DOHH2 (cell line): ENCODE data around the gene WEE1.

Source experiments
- EZH2phosphoT487 ChIP-seq: fragments of 200-600 bp; sonication (generic); IDR thresholded peaks from 2 replicates; pipeline ENCODE4 v1.6.1; 2017; ENCODE audit warnings: borderline replicate concordance, mild to moderate bottlenecking, antibody characterized with exemption, low read length, moderate library complexity, mixed read lengths
- TF ChIP-seq, protein P1 (sequence below): fragments of 200-600 bp; sonication (generic); IDR thresholded peaks from one replicate; pipeline ENCODE4 v1.5.1; 2014; ENCODE audit warnings: antibody characterized with exemption, mild to moderate bottlenecking, low read depth, low read length; ENCODE audit not compliant: poor library complexity, severe bottlenecking

DNA sequence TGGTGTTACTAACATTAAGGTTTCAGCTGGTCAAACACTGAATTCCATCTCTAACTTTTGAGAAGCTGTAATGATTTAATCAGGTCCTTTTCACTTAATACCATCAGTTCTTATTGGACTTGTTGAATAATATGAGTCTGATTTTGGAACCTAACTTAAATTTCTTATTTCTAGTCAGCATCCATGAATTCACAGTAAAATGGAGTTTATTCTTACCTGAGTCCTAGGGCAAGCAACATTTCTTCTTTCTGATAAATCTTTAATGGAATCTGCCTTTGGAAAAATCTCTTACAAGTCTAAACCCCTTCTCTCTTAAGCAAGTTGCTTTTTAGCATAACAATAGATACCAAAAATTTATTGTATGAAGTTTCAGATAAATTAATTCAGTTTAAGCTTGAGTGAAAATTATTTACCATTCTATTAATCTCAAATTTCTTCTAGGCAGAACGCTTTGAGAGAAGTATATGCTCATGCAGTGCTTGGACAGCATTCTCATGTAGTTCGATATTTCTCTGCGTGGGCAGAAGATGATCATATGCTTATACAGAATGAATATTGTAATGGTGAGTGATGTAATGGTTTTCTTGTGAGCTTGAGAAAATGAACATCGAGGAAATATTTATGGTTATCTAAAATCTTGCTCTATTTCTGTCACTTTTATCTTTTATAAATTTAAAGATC, 3.4 kb downstream of the WEE1 start:
- TF ChIP-seq, protein P1, sequence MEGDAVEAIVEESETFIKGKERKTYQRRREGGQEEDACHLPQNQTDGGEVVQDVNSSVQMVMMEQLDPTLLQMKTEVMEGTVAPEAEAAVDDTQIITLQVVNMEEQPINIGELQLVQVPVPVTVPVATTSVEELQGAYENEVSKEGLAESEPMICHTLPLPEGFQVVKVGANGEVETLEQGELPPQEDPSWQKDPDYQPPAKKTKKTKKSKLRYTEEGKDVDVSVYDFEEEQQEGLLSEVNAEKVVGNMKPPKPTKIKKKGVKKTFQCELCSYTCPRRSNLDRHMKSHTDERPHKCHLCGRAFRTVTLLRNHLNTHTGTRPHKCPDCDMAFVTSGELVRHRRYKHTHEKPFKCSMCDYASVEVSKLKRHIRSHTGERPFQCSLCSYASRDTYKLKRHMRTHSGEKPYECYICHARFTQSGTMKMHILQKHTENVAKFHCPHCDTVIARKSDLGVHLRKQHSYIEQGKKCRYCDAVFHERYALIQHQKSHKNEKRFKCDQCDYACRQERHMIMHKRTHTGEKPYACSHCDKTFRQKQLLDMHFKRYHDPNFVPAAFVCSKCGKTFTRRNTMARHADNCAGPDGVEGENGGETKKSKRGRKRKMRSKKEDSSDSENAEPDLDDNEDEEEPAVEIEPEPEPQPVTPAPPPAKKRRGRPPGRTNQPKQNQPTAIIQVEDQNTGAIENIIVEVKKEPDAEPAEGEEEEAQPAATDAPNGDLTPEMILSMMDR: no peak
- TF ChIP-seq EZH2phosphoT487: no peak
